A549 (cell line): ENCODE results near the gene IGFL2. TPM values are rescaled to one million over a fixed set of nuclear protein-coding genes. Genes with fewer than 3 reads are reported as not detected.

Experiments
- ATAC-seq, 2 experiments: fragments of 200-7000 bp in 1 of 2; fragments of >200 bp in 1 of 2; cut with Nextera tagmentation in 1 of 2; cut with Tn5 transposase in 1 of 2; 3 replicates each; pipeline versions ENCODE4 v1.8.0 to v1.9.1; 2018 to 2020; ENCODE audit warnings: mild to moderate bottlenecking in 1 of 2, moderate library complexity in 1 of 2
- CTCF ChIA-PET: fragments of 300-600 bp; sonication (Branson Sonifier 250); formaldehyde crosslinking; extraction: SDS; loops from one replicate; lab custom pipeline; 2021; ENCODE audit warnings: antibody characterized with exemption, inconsistent platforms; lab: Yijun Ruan, JAX
- POLR2A ChIA-PET: fragments of 350-600 bp; formaldehyde crosslinking; extraction: SDS; loops from one replicate; lab custom pipeline; 2021; ENCODE audit warnings: antibody characterized with exemption, inconsistent platforms; lab: Yijun Ruan, JAX
- DNase-seq, 2 experiments: peaks; one replicate each; pipeline versions ENCODE4 v3.0.0 to v3.0.0-alpha.2; 2011 to 2016; ENCODE audit warnings: low read depth in 1 of 2, low spot score in 1 of 2
- FAIRE-seq: peaks from 2 replicates; lab custom pipeline; 2011; peaks lifted over from hg19 to GRCh38; lab: Jason Lieb, UNC
- H3K27ac ChIP-seq, 2 experiments: fragments of >200 bp; sonication (Bioruptor Twin); formaldehyde crosslinking; 3 replicates each; pipeline ENCODE4 v1.5.1; 2016 to 2017
- H3K4me1 ChIP-seq: fragments of >200 bp; sonication (Bioruptor Twin); formaldehyde crosslinking; 3 replicates; pipeline ENCODE4 v1.6.1; 2016
- H3K4me2 ChIP-seq: fragments of >200 bp; sonication (Bioruptor Twin); formaldehyde crosslinking; 3 replicates; pipeline ENCODE4 v1.6.1; 2016
- H3K4me3 ChIP-seq: fragments of >200 bp; sonication (Bioruptor Twin); formaldehyde crosslinking; 3 replicates; pipeline ENCODE4 v1.5.1; 2016
- H3K9me3 ChIP-seq: fragments of >200 bp; sonication (Bioruptor Twin); formaldehyde crosslinking; 3 replicates; pipeline ENCODE4 v1.6.1; 2016
- BHLHE40 ChIP-seq: IDR thresholded peaks from 2 replicates; pipeline ENCODE4 v1.6.1; 2012; ENCODE audit warnings: low read depth, low read length, inconsistent platforms
- CHD2 ChIP-seq: fragments of 150-350 bp; IDR thresholded peaks from 2 replicates; pipeline ENCODE4 v1.6.1; 2014; ENCODE audit warnings: low read length; ENCODE audit not compliant: partially characterized antibody
- CHD4 ChIP-seq: fragments of 200-600 bp; sonication (generic); IDR thresholded peaks from 2 replicates; pipeline ENCODE4 v1.6.1; 2016; ENCODE audit warnings: antibody characterized with exemption, mild to moderate bottlenecking, borderline replicate concordance
- EP300 ChIP-seq, 2 experiments: fragments of >200 bp; sonication (Bioruptor Twin); formaldehyde crosslinking; IDR thresholded peaks; 2 replicates in 1 of 2; 3 replicates in 1 of 2; pipeline ENCODE4 v1.6.1; 2016 to 2017
- ESRRA ChIP-seq: fragments of 150-350 bp; IDR thresholded peaks from 2 replicates; pipeline ENCODE4 v1.6.1; 2014; ENCODE audit warnings: mild to moderate bottlenecking, low read length, borderline replicate concordance
- GATA3 ChIP-seq: IDR thresholded peaks from 2 replicates; pipeline ENCODE4 v1.6.1; 2012; ENCODE audit warnings: borderline replicate concordance
- HDAC2 ChIP-seq: fragments of 200-600 bp; sonication (generic); IDR thresholded peaks from 2 replicates; pipeline ENCODE4 v1.6.1; 2016
- HOXB13 ChIP-seq: fragments of 250-450 bp; sonication (Bioruptor Pico); IDR thresholded peaks from 2 replicates; pipeline ENCODE4 v1.5.0; 2020; ENCODE audit warnings: low read depth, mild to moderate bottlenecking, moderate library complexity
- JUN ChIP-seq, 2 experiments: fragments of >200 bp; sonication (Bioruptor Twin); formaldehyde crosslinking; IDR thresholded peaks; 2 replicates in 1 of 2; 3 replicates in 1 of 2; pipeline ENCODE4 v1.6.1; 2016 to 2017
- JUNB ChIP-seq: fragments of >200 bp; sonication (Bioruptor Twin); formaldehyde crosslinking; IDR thresholded peaks from 2 replicates; pipeline ENCODE4 v1.6.1; 2016
- KDM1A ChIP-seq: fragments of 200-600 bp; sonication (generic); IDR thresholded peaks from 2 replicates; pipeline ENCODE4 v1.6.1; 2016; ENCODE audit warnings: low read depth, mild to moderate bottlenecking
- MAFK ChIP-seq: fragments of 450-650 bp; IDR thresholded peaks from 2 replicates; pipeline ENCODE4 v1.6.1; 2014; ENCODE audit not compliant: partially characterized antibody
- MYC ChIP-seq: IDR thresholded peaks from 2 replicates; pipeline ENCODE4 v1.6.1; 2012; ENCODE audit warnings: mild to moderate bottlenecking, inconsistent platforms, low read length, improper control_type of control experiment, borderline replicate concordance
- NR3C1 ChIP-seq: fragments of >200 bp; sonication (Bioruptor Twin); formaldehyde crosslinking; IDR thresholded peaks from 3 replicates; pipeline ENCODE4 v1.6.1; 2017
- PHF8 ChIP-seq: fragments of 200-600 bp; sonication (generic); IDR thresholded peaks from 2 replicates; pipeline ENCODE4 v1.6.1; 2016; ENCODE audit warnings: low read depth, mild to moderate bottlenecking, antibody characterized with exemption, moderate library complexity, borderline replicate concordance
- POLR2AphosphoS2 ChIP-seq: conservative IDR thresholded peaks from 2 replicates; pipeline ENCODE4 v1.6.1; 2012; ENCODE audit warnings: low read length, improper control_type of control experiment, inconsistent platforms
- RARB ChIP-seq: fragments of 250-450 bp; sonication (Bioruptor Pico); IDR thresholded peaks from 2 replicates; pipeline ENCODE4 v1.8.0; 2021; ENCODE audit warnings: mild to moderate bottlenecking, moderate library complexity
- RCOR1 ChIP-seq: fragments of 150-350 bp; IDR thresholded peaks from 2 replicates; pipeline ENCODE4 v1.6.1; 2014; ENCODE audit warnings: antibody characterized with exemption, low read length, low read depth
- RFX5 ChIP-seq: fragments of 450-650 bp; IDR thresholded peaks from 2 replicates; pipeline ENCODE4 v1.7.1; 2014; ENCODE audit warnings: antibody characterized with exemption, mild to moderate bottlenecking, moderate library complexity
- ZC3H11A ChIP-seq: fragments of 450-650 bp; IDR thresholded peaks from 2 replicates; pipeline ENCODE4 v1.6.1; 2014; ENCODE audit warnings: antibody characterized with exemption, mild to moderate bottlenecking
- ZFP36 ChIP-seq: fragments of 450-650 bp; IDR thresholded peaks from 2 replicates; pipeline ENCODE4 v1.6.1; 2014; ENCODE audit warnings: borderline replicate concordance; ENCODE audit not compliant: partially characterized antibody
- ZNF302 ChIP-seq: fragments of 250-450 bp; sonication (Bioruptor Pico); IDR thresholded peaks from 2 replicates; pipeline ENCODE4 v1.9.0; 2021; ENCODE audit warnings: inconsistent platforms, mild to moderate bottlenecking, moderate library complexity
- ZSCAN20 ChIP-seq: fragments of 250-450 bp; sonication (Bioruptor Pico); IDR thresholded peaks from 2 replicates; pipeline ENCODE4 v1.8.0; 2022; ENCODE audit warnings: mild to moderate bottlenecking, moderate library complexity
- WGBS: methylation state at CpG from one replicate; pipeline ENCODE4 v1.1.6; 2017; ENCODE audit errors: missing lambda C conversion rate; 5-methylcytosine and 5-hydroxymethylcytosine counted together
- polyA plus RNA-seq, 4 experiments: library from polyadenylated mRNA; depleted of rRNA in 3 of 4; stranded (reverse); fragments of >200 nt; fragmentation: RNase III in 1 of 4; extraction: RNeasy Plus Mini Kit Qiagen cat#74134 plus additional on column Dnase treatment in 1 of 4; gene quantifications; 2 replicates in 3 of 4; 3 replicates in 1 of 4; pipeline ENCODE4 v1.2.3, GENCODE V29; 2011 to 2017
- TF ChIP-seq, protein P1 (sequence below): fragments of 200-600 bp; sonication (generic); IDR thresholded peaks from 2 replicates; pipeline ENCODE4 v1.6.1; 2016; ENCODE audit warnings: antibody characterized with exemption, mild to moderate bottlenecking, moderate library complexity
- TF ChIP-seq, protein P2 (sequence below): fragments of 450-650 bp; IDR thresholded peaks from 2 replicates; pipeline ENCODE4 v1.6.1; 2014; ENCODE audit warnings: antibody characterized with exemption
- TF ChIP-seq, protein P3 (sequence below): IDR thresholded peaks from 2 replicates; pipeline ENCODE4 v1.6.1; 2012
- TF ChIP-seq, protein P4 (sequence below): IDR thresholded peaks from 2 replicates; pipeline ENCODE4 v1.6.1; 2012
- TF ChIP-seq, protein P5 (sequence below): fragments of >200 bp; sonication (Bioruptor Twin); formaldehyde crosslinking; IDR thresholded peaks from 3 replicates; pipeline ENCODE4 v1.6.1; 2016
- TF ChIP-seq, protein P6 (sequence below): fragments of 150-350 bp; IDR thresholded peaks from 2 replicates; pipeline ENCODE4 v1.6.1; 2014; ENCODE audit warnings: low read depth, mild to moderate bottlenecking, low read length
- TF ChIP-seq, protein P7 (sequence below): fragments of 250-450 bp; sonication (Bioruptor Pico); IDR thresholded peaks from 2 replicates; pipeline ENCODE4 v1.5.0; 2020; ENCODE audit warnings: low read depth, mild to moderate bottlenecking, moderate library complexity

Gene IGFL2
- polyA plus RNA-seq, 2 of the 4 experiments (the other 2 are of a cell fraction), result 0.78 to 1.1 TPM

DNA sequence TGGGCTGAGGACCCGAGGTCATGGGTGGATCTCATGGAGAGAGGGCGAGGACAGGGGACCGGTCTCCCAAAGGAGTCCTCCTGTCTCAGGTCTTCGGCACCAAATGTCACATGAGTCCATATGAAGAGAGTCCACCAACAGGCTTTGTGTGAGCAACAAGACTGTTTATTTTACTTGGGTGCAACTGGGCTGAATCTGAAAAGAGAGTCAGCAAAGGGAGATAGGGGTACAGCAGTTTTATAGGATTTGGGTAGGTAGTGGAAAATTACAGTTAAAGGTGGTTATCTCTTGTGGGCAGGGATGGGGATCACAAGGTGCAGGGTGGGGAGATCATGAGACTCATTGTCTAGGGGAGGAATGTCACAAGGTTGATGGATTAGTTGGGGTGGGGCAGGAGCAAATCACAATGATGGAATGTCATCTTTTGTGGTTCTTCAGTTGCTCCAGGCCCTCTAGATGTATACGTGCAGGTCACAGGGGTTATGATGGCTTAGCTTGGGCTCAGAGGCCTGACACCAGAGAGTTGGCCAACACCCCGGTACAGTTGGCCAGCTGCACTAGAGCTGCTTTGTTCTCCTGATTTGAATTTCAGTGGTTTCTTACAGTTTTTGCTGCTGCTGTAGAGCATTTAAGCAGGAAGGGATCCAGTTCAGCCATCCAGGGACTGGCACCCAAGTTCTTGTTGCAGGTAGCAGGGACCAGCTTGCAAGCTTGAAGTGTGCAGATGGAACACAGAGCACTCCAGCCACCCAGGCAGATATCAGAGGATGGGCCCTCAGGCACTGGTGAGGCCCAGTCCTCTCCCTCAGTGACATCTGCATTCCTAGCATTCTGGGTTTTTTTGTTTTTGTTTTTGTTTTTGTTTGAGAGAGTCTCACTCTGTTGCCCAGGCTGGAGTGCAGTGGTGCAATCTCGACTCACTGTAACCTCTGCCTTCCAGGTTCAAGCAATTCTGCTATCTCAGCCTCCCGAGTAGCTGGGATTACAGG, 55.1 kb downstream of the IGFL2 start:
- ChIA-PET CTCF (interaction anchor here (0.7 to 1.6 kb wide), 6 partner anchors 14 to 175 kb away, joined by 3 to 4 read pairs (median 3); no protein-coding TSS in a partner anchor), POLR2A (interaction anchor here (1.6 kb wide), 1 partner anchor 10 kb away, joined by 4 read pairs; no protein-coding TSS in a partner anchor)
- Histone ChIP-seq H3K4me1 (peaks cover 83% of the 10 kb centered on the region), H3K9me3 (peaks cover 8% of the 10 kb centered on the region; the same call in 2 of the 3 replicates), H3K4me2 (peak overlapping the region; percentile 77), H3K4me3 (peak overlapping the region; percentile 36), H3K27ac (peak overlapping the region; percentile 83 to 90)
- WGBS, result 64% methylated on average over 8 of the region's 8 CpGs
- FAIRE-seq, result peak; percentile 90
- ATAC-seq, result peak; percentile 5 to 15; a peak in 1 of 6 replicates
- peak in 1 of 2 experiments; percentile 83 for DNase-seq
- TF ChIP-seq, protein P1, sequence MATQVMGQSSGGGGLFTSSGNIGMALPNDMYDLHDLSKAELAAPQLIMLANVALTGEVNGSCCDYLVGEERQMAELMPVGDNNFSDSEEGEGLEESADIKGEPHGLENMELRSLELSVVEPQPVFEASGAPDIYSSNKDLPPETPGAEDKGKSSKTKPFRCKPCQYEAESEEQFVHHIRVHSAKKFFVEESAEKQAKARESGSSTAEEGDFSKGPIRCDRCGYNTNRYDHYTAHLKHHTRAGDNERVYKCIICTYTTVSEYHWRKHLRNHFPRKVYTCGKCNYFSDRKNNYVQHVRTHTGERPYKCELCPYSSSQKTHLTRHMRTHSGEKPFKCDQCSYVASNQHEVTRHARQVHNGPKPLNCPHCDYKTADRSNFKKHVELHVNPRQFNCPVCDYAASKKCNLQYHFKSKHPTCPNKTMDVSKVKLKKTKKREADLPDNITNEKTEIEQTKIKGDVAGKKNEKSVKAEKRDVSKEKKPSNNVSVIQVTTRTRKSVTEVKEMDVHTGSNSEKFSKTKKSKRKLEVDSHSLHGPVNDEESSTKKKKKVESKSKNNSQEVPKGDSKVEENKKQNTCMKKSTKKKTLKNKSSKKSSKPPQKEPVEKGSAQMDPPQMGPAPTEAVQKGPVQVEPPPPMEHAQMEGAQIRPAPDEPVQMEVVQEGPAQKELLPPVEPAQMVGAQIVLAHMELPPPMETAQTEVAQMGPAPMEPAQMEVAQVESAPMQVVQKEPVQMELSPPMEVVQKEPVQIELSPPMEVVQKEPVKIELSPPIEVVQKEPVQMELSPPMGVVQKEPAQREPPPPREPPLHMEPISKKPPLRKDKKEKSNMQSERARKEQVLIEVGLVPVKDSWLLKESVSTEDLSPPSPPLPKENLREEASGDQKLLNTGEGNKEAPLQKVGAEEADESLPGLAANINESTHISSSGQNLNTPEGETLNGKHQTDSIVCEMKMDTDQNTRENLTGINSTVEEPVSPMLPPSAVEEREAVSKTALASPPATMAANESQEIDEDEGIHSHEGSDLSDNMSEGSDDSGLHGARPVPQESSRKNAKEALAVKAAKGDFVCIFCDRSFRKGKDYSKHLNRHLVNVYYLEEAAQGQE, result no peak
- TF ChIP-seq JUNB (peak; percentile 57; the same call in 1 of the 2 replicates), GATA3 (peak; percentile 69; the same call in 1 of the 2 replicates), ZC3H11A (no peak), ZNF302 (CRISPR knock-in tag) (no peak), PHF8 (no peak), POLR2AphosphoS2 (no peak), NR3C1 (no peak), RARB (CRISPR knock-in tag) (no peak), RCOR1 (no peak), CHD4 (no peak), HOXB13 (no peak), MYC (no peak), KDM1A (no peak), ZFP36 (no peak), CHD2 (no peak), BHLHE40 (no peak), JUN (IDR thresholded peaks at IDR 0.05) (peak; percentile 47 to 73; a peak in 4 of 5 replicates), RFX5 (no peak), ZSCAN20 (CRISPR knock-in tag) (no peak), MAFK (no peak), EP300 (IDR thresholded peaks at IDR 0.05) (peak; percentile 45 to 82; a peak in 3 of 5 replicates), HDAC2 (no peak), ESRRA (no peak)
- TF ChIP-seq, protein P2, sequence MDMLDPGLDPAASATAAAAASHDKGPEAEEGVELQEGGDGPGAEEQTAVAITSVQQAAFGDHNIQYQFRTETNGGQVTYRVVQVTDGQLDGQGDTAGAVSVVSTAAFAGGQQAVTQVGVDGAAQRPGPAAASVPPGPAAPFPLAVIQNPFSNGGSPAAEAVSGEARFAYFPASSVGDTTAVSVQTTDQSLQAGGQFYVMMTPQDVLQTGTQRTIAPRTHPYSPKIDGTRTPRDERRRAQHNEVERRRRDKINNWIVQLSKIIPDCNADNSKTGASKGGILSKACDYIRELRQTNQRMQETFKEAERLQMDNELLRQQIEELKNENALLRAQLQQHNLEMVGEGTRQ, result peak; percentile 64
- TF ChIP-seq, protein P3, sequence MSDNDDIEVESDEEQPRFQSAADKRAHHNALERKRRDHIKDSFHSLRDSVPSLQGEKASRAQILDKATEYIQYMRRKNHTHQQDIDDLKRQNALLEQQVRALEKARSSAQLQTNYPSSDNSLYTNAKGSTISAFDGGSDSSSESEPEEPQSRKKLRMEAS, result peak; percentile 36
- TF ChIP-seq, protein P4, sequence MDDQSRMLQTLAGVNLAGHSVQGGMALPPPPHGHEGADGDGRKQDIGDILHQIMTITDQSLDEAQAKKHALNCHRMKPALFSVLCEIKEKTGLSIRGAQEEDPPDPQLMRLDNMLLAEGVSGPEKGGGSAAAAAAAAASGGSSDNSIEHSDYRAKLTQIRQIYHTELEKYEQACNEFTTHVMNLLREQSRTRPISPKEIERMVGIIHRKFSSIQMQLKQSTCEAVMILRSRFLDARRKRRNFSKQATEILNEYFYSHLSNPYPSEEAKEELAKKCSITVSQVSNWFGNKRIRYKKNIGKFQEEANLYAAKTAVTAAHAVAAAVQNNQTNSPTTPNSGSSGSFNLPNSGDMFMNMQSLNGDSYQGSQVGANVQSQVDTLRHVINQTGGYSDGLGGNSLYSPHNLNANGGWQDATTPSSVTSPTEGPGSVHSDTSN, result 0 out of 2 replicates have a peak, but pooled peaks have one; percentile 28
- TF ChIP-seq, protein P5, sequence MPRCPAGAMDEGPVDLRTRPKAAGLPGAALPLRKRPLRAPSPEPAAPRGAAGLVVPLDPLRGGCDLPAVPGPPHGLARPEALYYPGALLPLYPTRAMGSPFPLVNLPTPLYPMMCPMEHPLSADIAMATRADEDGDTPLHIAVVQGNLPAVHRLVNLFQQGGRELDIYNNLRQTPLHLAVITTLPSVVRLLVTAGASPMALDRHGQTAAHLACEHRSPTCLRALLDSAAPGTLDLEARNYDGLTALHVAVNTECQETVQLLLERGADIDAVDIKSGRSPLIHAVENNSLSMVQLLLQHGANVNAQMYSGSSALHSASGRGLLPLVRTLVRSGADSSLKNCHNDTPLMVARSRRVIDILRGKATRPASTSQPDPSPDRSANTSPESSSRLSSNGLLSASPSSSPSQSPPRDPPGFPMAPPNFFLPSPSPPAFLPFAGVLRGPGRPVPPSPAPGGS, result no peak
- TF ChIP-seq, protein P6, sequence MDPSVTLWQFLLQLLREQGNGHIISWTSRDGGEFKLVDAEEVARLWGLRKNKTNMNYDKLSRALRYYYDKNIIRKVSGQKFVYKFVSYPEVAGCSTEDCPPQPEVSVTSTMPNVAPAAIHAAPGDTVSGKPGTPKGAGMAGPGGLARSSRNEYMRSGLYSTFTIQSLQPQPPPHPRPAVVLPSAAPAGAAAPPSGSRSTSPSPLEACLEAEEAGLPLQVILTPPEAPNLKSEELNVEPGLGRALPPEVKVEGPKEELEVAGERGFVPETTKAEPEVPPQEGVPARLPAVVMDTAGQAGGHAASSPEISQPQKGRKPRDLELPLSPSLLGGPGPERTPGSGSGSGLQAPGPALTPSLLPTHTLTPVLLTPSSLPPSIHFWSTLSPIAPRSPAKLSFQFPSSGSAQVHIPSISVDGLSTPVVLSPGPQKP, result no peak
- TF ChIP-seq, protein P7, sequence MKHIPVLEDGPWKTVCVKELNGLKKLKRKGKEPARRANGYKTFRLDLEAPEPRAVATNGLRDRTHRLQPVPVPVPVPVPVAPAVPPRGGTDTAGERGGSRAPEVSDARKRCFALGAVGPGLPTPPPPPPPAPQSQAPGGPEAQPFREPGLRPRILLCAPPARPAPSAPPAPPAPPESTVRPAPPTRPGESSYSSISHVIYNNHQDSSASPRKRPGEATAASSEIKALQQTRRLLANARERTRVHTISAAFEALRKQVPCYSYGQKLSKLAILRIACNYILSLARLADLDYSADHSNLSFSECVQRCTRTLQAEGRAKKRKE (CRISPR knock-in tag), result peak; percentile 60; the same call in 1 of the 2 replicates
